ENCODE results near the gene GSTT4. TPM values are rescaled to one million over a fixed set of nuclear protein-coding genes. Genes with fewer than 3 reads are reported as not detected.

GSTT4 gene
- total RNA-seq, 1 donor from 2014 or later, result not detected

GRCh38 chr22:24016156-24016555, 10.9 kb upstream of the GSTT4 start:
- Mint-ChIP-seq H3K4me3 (ENCODE audit: unreplicated experiment) (no peak overlapping the region), H3K9me3 (ENCODE audit: unreplicated experiment) (no peaks in the 10 kb centered on the region)
- DNase-seq, result no peak

DNA sequence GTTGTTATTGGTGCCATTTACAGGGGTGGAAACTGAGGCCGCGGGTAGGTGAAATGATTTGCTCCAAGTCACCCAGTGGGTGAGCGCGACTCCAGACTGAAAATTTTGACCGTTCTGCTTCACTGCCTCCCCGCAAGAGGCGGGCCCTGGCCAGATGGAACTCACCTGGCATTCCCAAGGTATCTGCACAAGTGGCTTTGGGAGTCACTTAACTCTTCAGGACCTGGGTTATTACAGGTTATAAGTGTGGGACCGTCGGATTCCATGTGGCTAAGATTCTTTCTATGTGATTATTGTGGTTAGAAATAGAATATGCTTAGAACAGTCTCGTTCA, 6.4 kb upstream of the GSTT4 start:
- no peak for DNase-seq
- Mint-ChIP-seq H3K27me3 (ENCODE audit: unreplicated experiment) (peaks cover 4% of the 10 kb centered on the region), H3K4me3 (ENCODE audit: unreplicated experiment) (peak overlapping the region; percentile 93), H3K36me3 (ENCODE audit: unreplicated experiment) (peaks cover 4% of the 10 kb centered on the region), H3K9me3 (ENCODE audit: unreplicated experiment) (peaks cover 6% of the 10 kb centered on the region), H3K4me1 (ENCODE audit: low read depth, unreplicated experiment) (peaks cover 4% of the 10 kb centered on the region), H3K27ac (ENCODE audit: unreplicated experiment) (peak overlapping the region; percentile 48)
- TF ChIP-seq, protein P1, sequence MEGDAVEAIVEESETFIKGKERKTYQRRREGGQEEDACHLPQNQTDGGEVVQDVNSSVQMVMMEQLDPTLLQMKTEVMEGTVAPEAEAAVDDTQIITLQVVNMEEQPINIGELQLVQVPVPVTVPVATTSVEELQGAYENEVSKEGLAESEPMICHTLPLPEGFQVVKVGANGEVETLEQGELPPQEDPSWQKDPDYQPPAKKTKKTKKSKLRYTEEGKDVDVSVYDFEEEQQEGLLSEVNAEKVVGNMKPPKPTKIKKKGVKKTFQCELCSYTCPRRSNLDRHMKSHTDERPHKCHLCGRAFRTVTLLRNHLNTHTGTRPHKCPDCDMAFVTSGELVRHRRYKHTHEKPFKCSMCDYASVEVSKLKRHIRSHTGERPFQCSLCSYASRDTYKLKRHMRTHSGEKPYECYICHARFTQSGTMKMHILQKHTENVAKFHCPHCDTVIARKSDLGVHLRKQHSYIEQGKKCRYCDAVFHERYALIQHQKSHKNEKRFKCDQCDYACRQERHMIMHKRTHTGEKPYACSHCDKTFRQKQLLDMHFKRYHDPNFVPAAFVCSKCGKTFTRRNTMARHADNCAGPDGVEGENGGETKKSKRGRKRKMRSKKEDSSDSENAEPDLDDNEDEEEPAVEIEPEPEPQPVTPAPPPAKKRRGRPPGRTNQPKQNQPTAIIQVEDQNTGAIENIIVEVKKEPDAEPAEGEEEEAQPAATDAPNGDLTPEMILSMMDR (IDR thresholded peaks at IDR 0.05; ENCODE audit: partially characterized antibody, unreplicated experiment), result no peak

More at GRCh38 chr22:24016156-24016555, 10.9 kb upstream of the GSTT4 start:
- TF ChIP-seq, protein P1 (IDR thresholded peaks at IDR 0.05; ENCODE audit: partially characterized antibody, unreplicated experiment), result no peak
- Mint-ChIP-seq H3K27ac (ENCODE audit: unreplicated experiment) (no peak overlapping the region), H3K27me3 (ENCODE audit: unreplicated experiment) (no peaks in the 10 kb centered on the region), H3K36me3 (ENCODE audit: unreplicated experiment) (no peaks in the 10 kb centered on the region), H3K4me1 (ENCODE audit: low read depth, unreplicated experiment) (peaks cover 2% of the 10 kb centered on the region)

- H3K27me3 Mint-ChIP-seq (ENCODE audit: unreplicated experiment), result peaks cover 4% of the 10 kb centered on the region
Observed at GRCh38 chr22:24010018-24010391, 4.8 kb upstream of the GSTT4 start.

DNA sequence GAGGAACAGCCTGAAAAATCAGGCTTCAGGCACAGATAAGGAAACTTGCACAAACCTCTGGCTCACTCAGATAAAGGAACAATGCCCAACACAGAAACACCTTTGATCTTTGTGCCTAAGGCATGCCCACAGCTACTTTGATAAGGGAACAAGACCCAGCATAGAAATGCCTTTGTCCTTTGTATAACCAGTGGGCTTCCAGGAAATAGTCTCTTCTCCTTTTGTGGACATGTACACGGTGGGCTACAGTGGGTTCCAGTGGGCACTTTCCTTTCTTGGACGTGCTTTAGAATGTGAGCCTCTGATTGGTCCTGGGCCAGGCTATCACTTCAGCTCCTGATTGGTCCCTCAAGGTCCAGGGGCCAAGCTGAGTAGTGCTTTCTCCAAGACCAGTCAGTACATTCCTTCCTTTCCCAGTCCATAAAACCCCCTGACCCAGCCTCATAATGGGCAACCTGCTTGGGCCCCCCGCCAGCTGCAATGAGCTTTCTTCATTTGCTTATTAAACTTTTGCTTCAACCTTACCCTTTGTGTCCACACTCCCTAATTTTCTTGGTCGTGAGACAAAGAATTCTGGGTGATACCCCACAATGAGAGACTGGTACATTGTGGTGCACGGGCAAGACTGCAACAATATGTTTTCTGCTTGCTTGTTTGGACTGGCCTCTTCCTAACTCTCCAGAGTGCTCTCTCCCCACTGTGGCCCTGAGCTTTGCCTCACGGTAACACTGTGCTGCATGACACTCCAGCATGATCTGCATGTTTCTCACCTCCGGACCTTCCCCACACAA, 4.2 kb upstream of the GSTT4 start:
- H3K36me3 Mint-ChIP-seq (ENCODE audit: unreplicated experiment), result peaks cover 4% of the 10 kb centered on the region
- TF ChIP-seq, protein P1 (IDR thresholded peaks at IDR 0.05; ENCODE audit: partially characterized antibody, unreplicated experiment), result no peak
- DNase-seq, result no peak
- H3K27ac Mint-ChIP-seq (ENCODE audit: unreplicated experiment), result no peak overlapping the region
- H3K9me3 Mint-ChIP-seq (ENCODE audit: unreplicated experiment), result peaks cover 6% of the 10 kb centered on the region
- H3K4me3 Mint-ChIP-seq (ENCODE audit: unreplicated experiment), result peak overlapping the region; percentile 21
- H3K4me1 Mint-ChIP-seq (ENCODE audit: low read depth, unreplicated experiment), result peaks cover 5% of the 10 kb centered on the region
- peaks cover 4% of the 10 kb centered on the region for H3K27me3 Mint-ChIP-seq (ENCODE audit: unreplicated experiment)

More at GRCh38 chr22:24010018-24010391, 4.8 kb upstream of the GSTT4 start:
- Mint-ChIP-seq H3K4me3 (ENCODE audit: unreplicated experiment) (peak overlapping the region; percentile 21), H3K4me1 (ENCODE audit: low read depth, unreplicated experiment) (peaks cover 5% of the 10 kb centered on the region), H3K36me3 (ENCODE audit: unreplicated experiment) (peaks cover 4% of the 10 kb centered on the region), H3K27ac (ENCODE audit: unreplicated experiment) (no peak overlapping the region), H3K9me3 (ENCODE audit: unreplicated experiment) (peaks cover 6% of the 10 kb centered on the region)
- TF ChIP-seq, protein P1 (IDR thresholded peaks at IDR 0.05; ENCODE audit: partially characterized antibody, unreplicated experiment), result no peak
- DNase-seq, result no peak

All from glutamatergic neuron (in vitro differentiated cells).